GM18868 (cell line): ENCODE measurements around the gene SECISBP2.
"Not testable (repeated sequence)": the region's sequence is repeated elsewhere in the genome, so short reads cannot be mapped to it uniquely, and the experiment has no call there.

Source experiments
- ATAC-seq: cut with Tn5 transposase; IDR thresholded peaks from one replicate; pipeline ENCODE4 v1.9.1; 2021; ENCODE audit warnings: mild to moderate bottlenecking, moderate library complexity; ENCODE audit not compliant: unreplicated experiment

Gene SECISBP2, protein sequence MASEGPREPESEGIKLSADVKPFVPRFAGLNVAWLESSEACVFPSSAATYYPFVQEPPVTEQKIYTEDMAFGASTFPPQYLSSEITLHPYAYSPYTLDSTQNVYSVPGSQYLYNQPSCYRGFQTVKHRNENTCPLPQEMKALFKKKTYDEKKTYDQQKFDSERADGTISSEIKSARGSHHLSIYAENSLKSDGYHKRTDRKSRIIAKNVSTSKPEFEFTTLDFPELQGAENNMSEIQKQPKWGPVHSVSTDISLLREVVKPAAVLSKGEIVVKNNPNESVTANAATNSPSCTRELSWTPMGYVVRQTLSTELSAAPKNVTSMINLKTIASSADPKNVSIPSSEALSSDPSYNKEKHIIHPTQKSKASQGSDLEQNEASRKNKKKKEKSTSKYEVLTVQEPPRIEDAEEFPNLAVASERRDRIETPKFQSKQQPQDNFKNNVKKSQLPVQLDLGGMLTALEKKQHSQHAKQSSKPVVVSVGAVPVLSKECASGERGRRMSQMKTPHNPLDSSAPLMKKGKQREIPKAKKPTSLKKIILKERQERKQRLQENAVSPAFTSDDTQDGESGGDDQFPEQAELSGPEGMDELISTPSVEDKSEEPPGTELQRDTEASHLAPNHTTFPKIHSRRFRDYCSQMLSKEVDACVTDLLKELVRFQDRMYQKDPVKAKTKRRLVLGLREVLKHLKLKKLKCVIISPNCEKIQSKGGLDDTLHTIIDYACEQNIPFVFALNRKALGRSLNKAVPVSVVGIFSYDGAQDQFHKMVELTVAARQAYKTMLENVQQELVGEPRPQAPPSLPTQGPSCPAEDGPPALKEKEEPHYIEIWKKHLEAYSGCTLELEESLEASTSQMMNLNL

GRCh38 chr9:89318123-89319014 lies at the start of gene SECISBP2:
TSS of gene SECISBP2 (plus strand) at chr9:89318500. CDS start at chr9:89318577, 77 bp downstream.
- ATAC-seq = peak; percentile 92

DNA sequence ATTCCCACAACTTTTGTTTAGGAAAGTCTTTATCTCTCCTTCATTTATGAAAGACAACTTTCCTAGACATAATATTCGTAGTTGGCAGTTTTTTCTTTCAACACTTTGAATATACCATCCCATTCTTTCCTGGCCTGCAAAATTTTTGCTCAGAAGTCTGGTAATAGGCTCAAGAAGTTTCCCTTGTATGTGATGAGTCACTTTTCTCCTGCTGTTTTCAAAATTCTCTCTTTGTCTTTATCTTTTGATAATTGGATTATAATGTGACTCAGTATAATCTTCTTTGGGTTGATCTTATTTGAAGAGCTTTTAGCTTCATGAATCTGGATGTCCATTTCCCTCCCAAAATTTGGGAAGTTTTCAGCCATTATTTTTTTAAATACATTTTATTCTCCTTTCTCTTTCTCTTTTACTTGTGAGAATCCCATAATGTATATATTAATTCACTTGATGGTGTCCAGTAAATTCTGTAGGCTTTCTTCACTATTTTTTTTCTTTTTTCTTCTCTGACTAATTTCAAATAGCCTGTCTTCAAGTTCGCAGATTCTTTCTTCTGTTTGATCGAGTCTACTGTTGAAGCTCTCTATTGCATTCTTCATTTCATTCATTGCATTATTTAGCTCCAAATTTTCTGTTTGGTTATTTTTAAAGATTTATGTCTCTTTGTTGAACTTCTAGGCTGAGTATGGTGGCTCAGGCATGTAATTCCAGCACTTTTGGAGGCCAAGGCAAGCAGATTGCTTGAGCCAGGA lies 44.6 kb upstream of the SECISBP2 start:
- ATAC-seq = no peak

DNA sequence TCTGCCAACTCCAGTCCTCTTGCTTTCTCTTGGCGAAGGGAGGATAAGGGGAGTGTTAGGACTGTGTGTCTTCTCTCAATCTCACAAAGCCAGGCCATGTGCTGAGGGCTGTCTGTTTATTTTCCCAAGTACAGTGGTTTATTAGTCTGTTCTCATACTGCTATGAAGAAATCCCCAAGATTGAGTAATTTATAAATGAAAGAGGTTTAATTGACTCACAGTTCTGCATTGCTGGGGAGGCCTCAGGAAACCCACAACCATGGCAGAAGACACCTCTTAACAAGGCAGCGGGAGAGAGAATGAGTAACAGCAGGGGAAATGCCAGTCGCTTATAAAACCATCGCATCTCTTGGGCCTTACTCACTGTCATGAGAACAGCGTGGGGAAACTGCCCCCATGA lies 43.5 kb upstream of the SECISBP2 start:
- ATAC-seq = no peak

- ATAC-seq = not testable (repeated sequence)
These were observed 42.3 kb upstream of the SECISBP2 start for GRCh38 chr9:89276040-89276439.

GRCh38 chr9:89277043-89277442 lies 41.3 kb upstream of the SECISBP2 start:
- no peak for ATAC-seq

DNA sequence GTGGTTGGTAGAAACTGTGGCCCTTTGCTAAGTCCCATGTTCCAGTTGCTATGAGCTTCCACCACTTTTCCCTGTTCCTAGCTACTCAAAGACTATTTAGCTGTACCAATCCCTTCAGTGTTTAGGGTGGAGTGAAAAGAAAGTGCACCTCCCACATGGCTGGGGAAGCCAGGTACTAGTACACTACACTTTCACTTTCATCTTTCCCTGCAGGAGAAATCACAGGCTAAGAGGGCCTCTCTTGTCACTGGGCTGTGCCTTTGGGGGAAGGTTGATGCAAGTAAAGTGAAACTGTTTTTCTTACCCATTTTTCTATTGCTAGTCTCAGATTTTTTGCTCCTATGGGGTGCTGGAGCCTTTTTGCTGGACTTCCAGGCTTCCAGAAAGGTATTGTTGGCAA lies 40.8 kb upstream of the SECISBP2 start:
- ATAC-seq = peak; percentile 57

- no peak for ATAC-seq
These were observed 39.7 kb upstream of the SECISBP2 start for GRCh38 chr9:89278551-89278950.

DNA sequence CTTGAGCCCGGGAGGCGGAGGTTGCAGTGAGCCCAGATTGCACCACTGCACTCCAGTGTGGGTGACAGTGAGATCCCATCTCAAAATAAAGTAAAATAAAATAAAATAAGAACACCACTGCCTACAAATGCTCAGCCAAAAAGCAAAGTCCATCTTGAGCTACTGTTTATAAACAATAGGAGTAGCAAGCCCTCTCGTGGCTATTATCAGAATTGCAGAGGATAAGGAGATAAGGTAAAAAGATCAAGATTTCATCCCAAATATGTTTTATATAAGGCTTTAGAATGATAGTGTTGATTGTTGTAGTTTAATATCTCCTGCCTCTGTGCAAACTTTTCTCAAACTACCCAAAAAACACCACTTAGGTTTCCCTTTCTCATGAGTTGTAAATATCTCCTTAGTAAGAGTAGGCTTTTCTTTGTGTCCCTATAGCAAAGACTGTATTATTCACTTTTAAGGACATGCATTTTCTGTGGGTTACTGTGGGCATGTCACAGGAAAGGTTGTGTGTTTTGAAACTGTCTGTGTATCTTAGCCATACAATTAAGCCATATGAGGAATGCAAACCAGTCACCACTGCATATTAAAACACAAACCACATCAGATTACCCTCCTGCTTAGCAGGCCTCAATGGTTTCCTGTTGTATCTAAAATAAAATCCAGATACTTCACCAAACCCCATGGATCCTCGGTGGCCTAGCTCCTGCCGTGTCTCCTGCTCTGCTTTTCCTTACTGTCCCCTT lies 39.1 kb upstream of the SECISBP2 start:
- ATAC-seq = no peak

DNA sequence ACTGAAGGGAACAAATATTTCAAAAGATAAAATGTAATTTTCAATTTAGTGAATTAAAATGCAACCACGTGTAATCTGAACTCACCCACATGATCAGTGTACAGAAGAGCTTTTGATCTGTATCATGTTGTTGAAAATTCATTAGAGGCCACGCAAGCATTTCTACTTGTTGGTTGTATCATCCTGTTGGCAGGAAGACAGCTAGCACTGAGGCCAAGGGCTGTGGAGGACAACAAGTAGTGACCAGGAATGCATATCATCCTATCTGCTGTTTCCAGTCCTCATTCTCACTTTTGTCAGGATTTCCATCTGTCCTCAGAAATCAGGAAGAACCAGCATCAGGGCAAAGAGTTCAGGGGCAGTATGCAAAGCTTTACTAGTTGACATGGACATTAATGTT lies 37.2 kb upstream of the SECISBP2 start:
- ATAC-seq = no peak

DNA sequence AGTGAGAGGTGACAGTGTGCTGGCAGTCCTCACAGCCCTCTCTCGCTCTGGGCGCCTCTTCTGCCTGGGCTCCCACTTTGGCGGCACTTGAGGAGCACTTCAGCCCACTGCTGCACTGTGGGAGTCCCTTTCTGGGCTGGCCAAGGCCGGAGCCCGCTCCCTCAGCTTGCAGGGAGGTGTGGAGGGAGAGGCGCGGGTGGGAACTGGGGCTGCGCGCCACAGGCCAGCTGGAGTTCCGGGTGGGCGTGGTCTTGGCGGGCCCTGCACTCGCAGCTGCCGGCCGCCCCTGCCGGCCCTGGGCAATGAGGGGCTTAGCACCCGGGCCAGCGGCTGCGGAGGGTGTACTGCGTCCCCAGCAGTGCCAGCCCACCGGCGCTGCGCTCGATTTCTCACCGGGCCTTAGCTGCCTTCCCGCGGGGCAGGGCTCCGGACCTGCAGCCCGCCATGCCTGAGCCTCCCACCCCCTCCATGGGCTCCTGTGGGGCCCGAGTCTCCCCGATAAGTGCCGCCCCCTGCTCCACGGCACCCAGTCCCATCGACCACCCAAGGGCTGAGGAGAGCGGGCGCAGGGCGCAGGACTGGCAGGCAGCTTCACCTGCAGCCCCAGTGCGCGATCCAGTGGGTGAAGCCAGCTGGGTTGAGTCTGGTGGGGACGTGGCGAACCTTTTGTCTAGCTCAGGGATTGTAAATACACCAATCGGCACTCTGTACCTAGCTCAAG lies 35.9 kb upstream of the SECISBP2 start:
- not testable (repeated sequence) for ATAC-seq

DNA sequence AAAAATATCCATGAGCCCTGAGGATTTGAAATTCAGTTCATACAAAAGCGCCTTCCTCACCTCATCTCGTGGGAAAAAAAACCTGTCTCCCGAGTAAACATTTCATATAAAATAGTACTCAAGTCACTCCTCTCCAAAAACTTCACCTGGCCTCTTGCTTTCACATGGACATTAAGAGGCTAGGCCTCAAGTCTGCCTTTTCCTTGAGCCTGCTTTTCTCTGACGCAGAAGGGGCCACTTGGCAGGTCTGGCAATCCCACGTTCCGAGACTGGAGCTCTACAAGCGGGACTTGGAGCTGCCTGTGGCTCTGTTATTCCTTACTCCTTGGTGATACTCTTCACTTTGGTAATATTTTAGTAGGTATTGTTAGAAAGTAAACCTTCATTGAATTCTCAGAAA lies 34.2 kb upstream of the SECISBP2 start:
- no peak for ATAC-seq

GRCh38 chr9:89291741-89292140 lies 26.6 kb upstream of the SECISBP2 start:
- ATAC-seq = no peak

- no peak for ATAC-seq
These were observed 25.3 kb upstream of the SECISBP2 start for GRCh38 chr9:89293014-89293413.

DNA sequence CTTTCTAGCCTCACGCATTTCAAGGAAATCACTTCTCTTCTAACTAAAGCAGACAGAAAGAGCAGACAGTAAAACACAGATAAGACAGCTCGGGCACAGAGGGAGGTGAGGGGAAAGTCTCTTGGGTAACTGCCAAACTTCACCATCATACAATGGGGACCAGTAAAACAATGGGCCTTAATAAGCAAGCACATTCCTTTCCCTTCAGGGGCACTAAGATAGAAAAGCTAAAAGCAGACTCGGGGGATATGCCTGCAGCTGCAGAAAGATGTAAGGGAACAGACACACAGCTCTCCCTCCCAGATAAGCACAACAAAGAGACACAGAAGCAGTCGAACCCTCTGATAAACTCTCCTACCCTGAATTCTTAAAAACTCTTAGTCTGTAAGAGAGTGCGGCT lies 22.9 kb upstream of the SECISBP2 start:
- ATAC-seq = no peak

GRCh38 chr9:89301996-89302395 lies 16.3 kb upstream of the SECISBP2 start:
- ATAC-seq = not testable (repeated sequence)

DNA sequence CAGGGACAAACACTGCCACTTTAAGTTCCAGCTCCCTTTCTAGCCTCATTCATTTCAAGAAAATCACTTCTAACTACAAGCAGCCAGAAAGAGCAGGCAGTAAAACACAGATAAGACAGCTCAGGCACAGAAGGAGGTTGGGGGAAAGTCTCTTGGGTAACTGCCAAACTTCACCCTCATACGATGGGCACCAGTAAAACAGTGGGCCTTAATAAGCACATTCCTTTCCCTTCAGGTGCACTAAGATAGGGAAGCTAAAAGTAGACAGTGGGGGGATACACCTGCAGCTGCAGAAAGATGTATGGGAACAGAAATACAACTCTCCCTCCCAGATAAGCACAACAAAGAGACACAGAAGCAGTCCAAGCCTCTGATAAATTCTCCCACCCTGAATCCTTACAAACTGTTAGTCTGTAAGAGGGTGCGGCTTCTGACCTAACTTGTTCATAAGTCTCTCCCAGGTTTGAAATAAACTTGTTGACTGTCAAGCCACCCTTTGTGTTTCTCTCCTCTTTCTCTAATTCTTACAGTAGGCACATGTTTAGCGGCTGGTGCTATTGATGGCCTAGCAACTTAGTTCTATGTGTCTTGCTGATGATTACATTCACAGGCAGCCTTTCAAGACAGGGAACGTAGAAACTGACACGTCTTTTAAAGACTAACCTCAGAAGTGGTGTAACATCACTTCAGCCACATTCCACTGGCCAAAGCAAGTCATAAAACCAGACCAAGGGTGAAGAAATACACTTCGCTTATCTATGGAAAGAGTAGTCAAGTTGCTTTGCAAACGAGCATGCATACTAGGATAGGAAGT lies 14.1 kb upstream of the SECISBP2 start:
- ATAC-seq = no peak

DNA sequence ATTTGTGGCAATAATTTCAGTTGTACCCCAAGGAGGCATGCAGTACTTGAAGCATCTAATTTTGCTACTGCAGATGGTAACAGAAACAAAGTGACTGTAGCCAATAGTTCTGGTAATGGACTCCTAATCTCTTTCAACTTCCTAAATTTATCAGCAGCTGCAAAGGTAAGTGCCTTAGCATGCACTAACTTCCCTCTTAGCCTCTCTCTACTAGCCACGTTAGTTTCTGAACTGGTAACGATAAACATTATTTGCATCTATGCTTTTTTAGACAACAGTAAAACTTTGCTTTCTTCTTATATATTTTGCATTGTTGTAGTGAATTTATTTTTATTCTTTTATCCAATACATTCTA lies 13.5 kb upstream of the SECISBP2 start:
- ATAC-seq = no peak

- ATAC-seq = no peak
These were observed 12.4 kb upstream of the SECISBP2 start for GRCh38 chr9:89305868-89306267.
